B cell (primary cell): ENCODE measurements around the gene BAZ1B. TPM values are rescaled to one million over a fixed set of nuclear protein-coding genes. Genes with fewer than 3 reads are reported as not detected.

Experiments used
- ATAC-seq: fragments of 200-7000 bp; cut with Tn5 transposase; one replicate; pipeline ENCODE4 v1.10.0; 2021; ENCODE audit warnings: low read depth, mild to moderate bottlenecking, moderate number of reproducible peaks, moderate library complexity
- CTCF ChIA-PET: fragments of 350-600 bp; sonication (Branson Sonifier 250); formaldehyde crosslinking; loops from one replicate; lab custom pipeline; 2021; ENCODE audit warnings: antibody characterized with exemption, inconsistent platforms; lab: Charles Lee
- POLR2A ChIA-PET: fragments of 350-600 bp; sonication (Branson Sonifier 250); formaldehyde crosslinking; loops from one replicate; lab custom pipeline; 2021; ENCODE audit warnings: antibody characterized with exemption; lab: Charles Lee
- DNase-seq: peaks from one replicate; pipeline ENCODE4 v3.0.0; 2013
- H2AFZ ChIP-seq: 2 replicates; pipeline ENCODE4 v1.6.1; 2012; ENCODE audit warnings: mild to moderate bottlenecking, low read depth, low read length; ENCODE audit not compliant: insufficient read depth, poor library complexity, severe bottlenecking
- H3K27ac ChIP-seq, 2 donors: 1 replicate in 1 of 2; 2 replicates in 1 of 2; pipeline ENCODE4 v1.5.1; 2012 to 2013; ENCODE audit warnings: low read length in 2 of 2, mild to moderate bottlenecking in 2 of 2, moderate library complexity in 1 of 2
- H3K27me3 ChIP-seq, 4 experiments: fragments of 200-600 bp in 1 of 4; sonication (generic) in 1 of 4; replicated peaks in 1 of 4; 1 replicate in 2 of 4; 2 replicates in 2 of 4; pipeline versions ENCODE4 v1.6.1 to v1.7.0; 2013 to 2016; ENCODE audit warnings: low read length in 3 of 4, mild to moderate bottlenecking in 2 of 4, mixed read lengths in 1 of 4, moderate library complexity in 1 of 4; ENCODE audit not compliant: insufficient read depth in 4 of 4, control insufficient read depth in 3 of 4; ENCODE audit errors: control extremely low read depth in 1 of 4
- H3K36me3 ChIP-seq, 2 experiments: replicated peaks in 1 of 2; 1 replicate in 1 of 2; 2 replicates in 1 of 2; pipeline versions ENCODE4 v1.6.1 to v1.7.1; 2013; ENCODE audit warnings: low read length in 1 of 2; ENCODE audit not compliant: insufficient read depth in 2 of 2, control insufficient read depth in 1 of 2; ENCODE audit errors: control extremely low read depth in 1 of 2, extremely low read depth in 1 of 2
- H3K4me1 ChIP-seq, 2 donors: fragments of 200-600 bp in 1 of 2; sonication (generic) in 1 of 2; 1 replicate in 1 of 2; 2 replicates in 1 of 2; pipeline versions ENCODE4 v1.5.1 to v1.6.1; 2013 to 2017; ENCODE audit warnings: low read length in 2 of 2; ENCODE audit not compliant: control insufficient read depth in 2 of 2, insufficient read depth in 2 of 2
- H3K4me2 ChIP-seq: replicated peaks from 2 replicates; pipeline ENCODE3; 2012; ENCODE audit warnings: mild to moderate bottlenecking, low read depth, low read length; ENCODE audit not compliant: poor library complexity, severe bottlenecking
- H3K4me3 ChIP-seq, 5 experiments: fragments of 200-600 bp in 1 of 5; sonication (generic) in 1 of 5; 1 replicate in 3 of 5; 2 replicates in 2 of 5; pipeline versions ENCODE4 v1.5.1 to v1.7.0; 2011 to 2016; ENCODE audit warnings: low read length in 4 of 5, mild to moderate bottlenecking in 4 of 5, low read depth in 2 of 5, control low read depth in 1 of 5, moderate library complexity in 1 of 5; ENCODE audit not compliant: insufficient read depth in 1 of 5; ENCODE audit errors: control extremely low read depth in 1 of 5, extremely low read depth in 1 of 5
- H3K79me2 ChIP-seq: fragments of 200-600 bp; sonication (generic); one replicate; pipeline ENCODE4 v1.6.0; 2016; ENCODE audit warnings: low read length; ENCODE audit not compliant: control insufficient read depth, insufficient read depth
- H3K9ac ChIP-seq: fragments of 200-600 bp; sonication (generic); 2 replicates; pipeline ENCODE4 v1.6.1; 2017; ENCODE audit warnings: mild to moderate bottlenecking, low read length, moderate library complexity
- H3K9me3 ChIP-seq, 3 donors: one replicate each; pipeline versions ENCODE4 v1.6.1 to v1.7.1; 2013; ENCODE audit warnings: low read length in 2 of 3; ENCODE audit not compliant: control insufficient read depth in 2 of 3, insufficient read depth in 1 of 3; ENCODE audit errors: control extremely low read depth in 1 of 3
- H4K20me1 ChIP-seq: 2 replicates; pipeline ENCODE4 v1.6.0; 2012; ENCODE audit warnings: mild to moderate bottlenecking, low read length; ENCODE audit not compliant: insufficient read depth, control insufficient read depth, poor library complexity, severe bottlenecking
- H3K27ac Mint-ChIP-seq: one replicate; pipeline ENCODE4 v1.8.0; 2021; ENCODE audit warnings: mixed read lengths
- H3K27me3 Mint-ChIP-seq: one replicate; pipeline ENCODE4 v1.8.0; 2021; ENCODE audit warnings: mixed read lengths
- H3K4me1 Mint-ChIP-seq: one replicate; pipeline ENCODE4 v1.8.0; 2021; ENCODE audit warnings: mixed read lengths
- H3K4me3 Mint-ChIP-seq: one replicate; pipeline ENCODE4 v1.8.0; 2021; ENCODE audit warnings: mixed read lengths
- H3K9me3 Mint-ChIP-seq: one replicate; pipeline ENCODE4 v1.8.0; 2022; ENCODE audit warnings: mixed read lengths; ENCODE audit not compliant: insufficient read depth
- CTCF ChIP-seq: fragments of 200-600 bp; IDR thresholded peaks from one replicate; pipeline ENCODE4 v1.8.0; 2022; ENCODE audit warnings: antibody characterized with exemption, mild to moderate bottlenecking
- EZH2 ChIP-seq: IDR thresholded peaks from 2 replicates; pipeline ENCODE4 v1.6.1; 2012; ENCODE audit warnings: borderline replicate concordance, low read depth, mild to moderate bottlenecking, moderate library complexity, low read length; ENCODE audit not compliant: insufficient read depth, poor library complexity, severe bottlenecking
- WGBS: methylation state at CpG from one replicate; pipeline ENCODE4 v1.1.5; 2013; ENCODE audit warnings: missing lambda C conversion rate; ENCODE audit not compliant: insufficient coverage; 5-methylcytosine and 5-hydroxymethylcytosine counted together
- intact Hi-C: fragments of 100-400 bp; cut with micrococcal nuclease; formaldehyde crosslinking; loops from one replicate; pipeline ENCODE4 v1.10.0; 2022
- polyA plus RNA-seq: library from polyadenylated mRNA; depleted of rRNA; stranded (reverse); fragments of >200 nt; gene quantifications from 2 replicates; pipeline ENCODE4 v1.2.3, GENCODE V29; 2012
- total RNA-seq, 2 donors: library from RNA; stranded (reverse); fragments of 120-200 nt in 1 of 2; gene quantifications; 1 replicate in 1 of 2; 2 replicates in 1 of 2; pipeline versions ENCODE4 v1.2.3 to v1.2.4, GENCODE V29; 2013 to 2022

The BAZ1B gene
- total and polyA plus RNA-seq, 2 donors (not counting 1 experiment from before 2014, with no cell fraction given): 17.2 to 68.1 TPM

DNA sequence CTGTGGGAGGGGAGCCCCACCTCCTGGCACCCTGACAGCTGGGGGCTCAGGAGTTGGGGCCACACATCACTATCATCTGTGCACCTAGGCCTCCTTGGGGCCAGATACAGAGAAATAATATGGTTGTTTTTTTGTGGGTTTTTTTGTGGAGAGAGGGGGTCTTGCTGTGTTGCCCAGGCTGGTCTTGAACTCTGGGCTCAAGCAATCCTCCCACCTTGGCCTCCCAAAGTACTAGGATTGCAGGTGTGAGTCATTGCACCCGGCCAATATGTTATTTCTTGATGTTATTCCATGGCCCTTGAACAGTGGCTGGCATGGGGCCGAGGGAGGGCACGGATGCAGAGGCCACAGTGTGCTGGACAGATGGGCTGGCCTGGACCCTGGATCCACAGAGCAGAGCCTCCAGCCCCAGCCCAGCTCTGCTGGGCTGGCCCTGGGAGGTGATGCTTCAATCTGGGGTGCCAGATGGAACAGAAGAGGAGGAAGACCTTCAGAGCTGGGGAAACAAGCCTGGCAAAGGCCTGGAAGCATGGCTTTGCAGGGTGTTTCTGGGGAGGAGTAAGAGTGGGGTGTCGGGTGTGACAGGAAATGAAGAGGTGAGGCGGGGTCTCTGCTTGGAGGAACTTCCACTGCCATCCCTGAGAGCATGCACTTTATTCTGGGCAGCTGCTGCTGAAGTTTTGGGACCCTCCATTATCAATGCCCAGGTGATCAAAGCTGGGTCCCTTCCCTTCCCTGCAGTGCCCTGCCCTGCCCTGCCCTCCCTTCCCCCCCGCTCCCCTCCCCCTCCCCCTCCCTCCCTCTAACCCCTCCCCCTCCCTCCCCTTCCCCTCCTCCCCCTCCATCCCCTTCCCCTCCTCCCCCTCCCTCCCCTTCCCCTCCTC is 92.2 kb downstream of the BAZ1B start:
- H3K9me3 Mint-ChIP-seq: no peaks in the 10 kb centered on the region
- ATAC-seq (no peak), DNase-seq (no peak)
- H3K4me3 Mint-ChIP-seq: no peak overlapping the region
- no peak for TF ChIP-seq EZH2
- no peak for TF ChIP-seq CTCF
- H3K4me1 ChIP-seq: peaks cover 0 to 9% of the 10 kb centered on the region in 2 donors
- CTCF ChIA-PET: interaction anchor here (1.0 kb wide), 1 partner anchor 22 kb away, joined by 3 read pairs; no protein-coding TSS in a partner anchor
- H3K4me1 Mint-ChIP-seq: peaks cover 9% of the 10 kb centered on the region
- H3K27me3 Mint-ChIP-seq: peaks cover 6% of the 10 kb centered on the region
- H3K4me3 ChIP-seq: no peak overlapping the region
- no peak overlapping the region for H3K9ac ChIP-seq
- no peaks in the 10 kb centered on the region for H3K36me3 ChIP-seq
- H3K4me2 ChIP-seq: no peak overlapping the region
- POLR2A ChIA-PET: no interaction called here
- H3K27ac ChIP-seq: no peak overlapping the region
- no peaks in the 10 kb centered on the region for H4K20me1 ChIP-seq
- WGBS: 80% methylated on average over 4 of the region's 6 CpGs
- H3K27ac Mint-ChIP-seq: no peak overlapping the region
- intact Hi-C loops: no loop called here
- peaks cover 0 to 19% (median 3%) of the 10 kb centered on the region in 3 donors for H3K9me3 ChIP-seq
- no peaks in the 10 kb centered on the region for H3K79me2 ChIP-seq
- no peak overlapping the region for H2AFZ ChIP-seq
- peaks cover 0 to 8% (median 0%) of the 10 kb centered on the region in 4 experiments for H3K27me3 ChIP-seq

- Histone ChIP-seq H2AFZ (no peak overlapping the region), H3K4me3 (no peak overlapping the region), H3K4me2 (no peak overlapping the region), H3K36me3 (no peaks in the 10 kb centered on the region), H3K9me3 (peaks cover 0 to 18% (median 3%) of the 10 kb centered on the region in 3 donors), H3K4me1 (peaks cover 0 to 13% of the 10 kb centered on the region in 2 donors), H3K27ac (no peak overlapping the region), H4K20me1 (no peaks in the 10 kb centered on the region), H3K79me2 (no peaks in the 10 kb centered on the region), H3K9ac (no peak overlapping the region), H3K27me3 (peaks cover 0 to 12% (median 0%) of the 10 kb centered on the region in 4 experiments)
- ATAC-seq (no peak), DNase-seq (no peak)
- H3K27me3 Mint-ChIP-seq: peaks cover 4% of the 10 kb centered on the region
- TF ChIP-seq EZH2: no peak
- TF ChIP-seq CTCF: no peak
- no peaks in the 10 kb centered on the region for H3K9me3 Mint-ChIP-seq
- peaks cover 8% of the 10 kb centered on the region for H3K4me1 Mint-ChIP-seq
- CTCF ChIA-PET: interaction anchor here (1.0 kb wide), 1 partner anchor 22 kb away, joined by 3 read pairs; no protein-coding TSS in a partner anchor
- 85% methylated on average over 18 of the region's 18 CpGs for WGBS
- no peak overlapping the region for H3K4me3 Mint-ChIP-seq
- H3K27ac Mint-ChIP-seq: no peak overlapping the region
- intact Hi-C loops: no loop called here
- POLR2A ChIA-PET: no interaction called here
Observed at GRCh38 chr7:73429215-73429614, 92.9 kb downstream of the BAZ1B start.
